GM18870 (cell line): ENCODE measurements around the gene LCE5A.
"Not testable (repeated sequence)": the region's sequence is repeated elsewhere in the genome, so short reads cannot be mapped to it uniquely, and the experiment has no call there.

ENCODE experiments used
- ATAC-seq: cut with Tn5 transposase; IDR thresholded peaks from one replicate; pipeline ENCODE4 v1.9.1; 2021; ENCODE audit warnings: moderate library complexity; ENCODE audit not compliant: unreplicated experiment

LCE5A gene, protein sequence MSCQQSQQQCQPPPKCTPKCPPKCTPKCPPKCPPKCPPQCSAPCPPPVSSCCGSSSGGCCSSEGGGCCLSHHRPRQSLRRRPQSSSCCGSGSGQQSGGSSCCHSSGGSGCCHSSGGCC

DNA sequence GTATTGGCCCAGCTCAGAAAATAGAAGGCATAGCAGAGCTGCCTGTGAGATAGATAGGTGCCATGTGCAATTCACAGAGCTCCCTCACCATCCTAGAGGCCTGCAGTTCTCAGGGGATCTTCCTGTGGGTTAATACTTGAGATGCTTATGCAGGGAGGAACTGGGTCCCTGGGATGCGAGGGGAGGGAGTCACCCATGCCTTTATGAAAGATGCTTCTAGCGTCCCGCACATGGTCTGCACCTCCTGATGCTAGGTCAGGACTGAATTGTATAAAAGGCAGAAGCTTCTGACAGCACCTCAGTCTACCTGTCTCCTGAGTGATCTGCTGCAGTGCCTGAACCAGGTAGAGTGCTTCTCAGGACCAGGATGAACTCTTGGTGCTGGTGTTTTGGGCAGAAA lies at the start of gene LCE5A:
TSS of gene LCE5A (plus strand) at position 301 of the 400 bp plus-strand sequence. CDS start 732 bp downstream, outside the sequence.
- no peak for ATAC-seq

DNA sequence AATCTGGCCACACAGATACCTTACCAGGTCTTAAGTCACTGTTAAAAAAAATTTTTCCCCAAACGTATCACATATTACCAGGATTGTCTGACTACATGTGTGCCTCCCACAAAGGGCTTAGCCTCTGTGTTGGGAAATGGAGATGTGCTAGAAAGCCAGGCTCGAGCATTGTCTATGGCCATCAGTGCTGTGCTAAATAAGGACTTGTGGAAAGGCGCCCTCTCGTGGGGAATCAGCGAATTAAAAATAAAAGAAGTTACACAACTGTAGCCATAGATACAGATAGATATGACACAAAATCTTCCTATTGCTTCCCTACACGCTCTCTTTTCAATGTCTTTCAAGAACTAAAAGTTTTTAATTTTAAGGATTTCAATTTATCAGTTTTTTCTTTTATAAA lies 49.1 kb upstream of the LCE5A start:
- no peak for ATAC-seq

DNA sequence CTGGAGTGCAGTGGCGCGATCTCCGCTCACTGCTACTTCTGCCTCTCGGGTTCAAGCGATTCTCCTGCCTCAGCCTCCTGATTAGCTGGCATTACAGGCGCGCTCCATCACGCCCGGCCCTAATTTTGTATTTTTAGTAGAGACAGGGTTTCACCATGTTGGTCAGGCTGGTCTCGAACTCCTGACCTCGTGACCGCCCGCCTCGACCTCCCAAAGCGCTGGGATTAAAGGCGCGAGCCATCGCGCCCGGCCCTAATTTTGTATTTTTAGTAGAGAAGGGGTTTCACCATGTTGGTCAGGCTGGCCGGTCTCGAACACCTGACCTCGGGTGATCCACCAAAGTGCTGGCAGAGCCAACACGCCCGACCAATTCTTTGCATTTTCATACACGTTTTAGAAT lies 48.0 kb upstream of the LCE5A start:
- no peak for ATAC-seq

DNA sequence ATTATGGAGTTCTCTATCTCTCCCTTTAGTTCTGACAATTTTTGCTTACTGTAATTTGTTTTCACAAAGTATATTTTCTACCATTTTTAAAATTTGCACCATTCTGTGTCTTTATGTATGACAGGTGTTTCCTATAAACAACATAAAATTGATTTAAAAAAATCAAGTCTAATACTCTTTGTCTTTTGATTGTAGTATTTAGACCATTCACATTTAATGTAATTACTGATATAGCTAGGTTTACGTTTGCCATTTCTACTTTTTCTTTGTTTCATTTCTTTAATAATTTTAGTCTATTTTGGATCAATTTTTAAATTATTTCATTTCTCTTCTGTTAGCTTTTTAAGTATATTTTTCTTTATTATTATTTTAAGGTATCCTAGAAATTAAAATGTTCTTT lies 44.4 kb upstream of the LCE5A start:
- ATAC-seq = no peak

DNA sequence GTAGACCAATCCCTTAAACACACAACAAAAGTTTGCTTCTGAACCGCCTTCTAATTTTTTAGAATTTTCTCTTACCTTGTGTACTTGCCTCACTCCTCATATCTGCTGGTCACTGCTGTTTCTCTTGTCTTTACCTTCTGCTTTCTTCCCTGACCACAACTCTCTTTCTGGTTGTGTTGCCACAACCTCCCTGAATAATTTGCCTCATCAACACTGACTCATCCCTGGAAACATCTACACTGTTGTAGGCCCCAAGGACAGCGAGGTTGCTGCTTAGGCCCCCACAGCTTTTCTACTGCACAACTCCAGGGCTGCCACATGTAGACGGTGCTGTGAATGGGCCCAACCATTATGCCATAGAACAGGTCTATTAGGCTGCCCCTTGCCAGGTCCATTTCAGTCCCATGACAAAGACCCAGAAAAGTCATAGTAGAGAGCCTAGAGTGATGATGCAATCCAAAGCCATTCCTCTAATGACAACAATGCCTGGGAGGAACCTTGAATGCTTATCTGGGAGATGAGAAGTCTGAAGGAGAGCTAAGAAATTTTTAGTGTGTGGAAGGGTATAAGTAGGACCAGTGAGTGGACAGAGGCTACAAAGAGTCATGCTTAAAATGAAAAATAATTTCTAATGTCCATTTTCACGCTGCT lies 36.6 kb upstream of the LCE5A start:
- ATAC-seq = no peak

GRCh38 chr1:152479792-152480595 lies 30.6 kb upstream of the LCE5A start:
- no peak for ATAC-seq

GRCh38 chr1:152481869-152482664 lies 28.5 kb upstream of the LCE5A start:
- no peak for ATAC-seq

GRCh38 chr1:152486400-152487006 lies 24.1 kb upstream of the LCE5A start:
- no peak for ATAC-seq

DNA sequence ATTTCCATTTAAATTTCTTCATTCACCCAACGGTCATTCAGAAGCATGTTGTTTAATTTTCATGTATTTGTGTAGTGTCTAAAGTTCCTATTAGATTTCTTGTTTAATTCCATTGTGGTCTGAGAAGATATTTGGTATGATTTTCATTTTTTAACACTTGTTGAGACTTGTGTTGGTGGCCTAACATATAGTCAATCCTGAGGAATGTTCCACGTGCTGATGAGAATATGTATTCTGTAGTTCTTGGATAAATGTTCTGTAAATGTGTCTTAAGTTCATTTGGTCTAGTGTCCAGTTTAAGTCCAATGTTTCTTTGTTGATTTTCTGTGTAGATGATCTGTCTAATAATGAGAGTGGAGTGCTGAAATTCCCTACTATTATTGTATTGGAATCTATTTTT lies 22.7 kb upstream of the LCE5A start:
- ATAC-seq = no peak

DNA sequence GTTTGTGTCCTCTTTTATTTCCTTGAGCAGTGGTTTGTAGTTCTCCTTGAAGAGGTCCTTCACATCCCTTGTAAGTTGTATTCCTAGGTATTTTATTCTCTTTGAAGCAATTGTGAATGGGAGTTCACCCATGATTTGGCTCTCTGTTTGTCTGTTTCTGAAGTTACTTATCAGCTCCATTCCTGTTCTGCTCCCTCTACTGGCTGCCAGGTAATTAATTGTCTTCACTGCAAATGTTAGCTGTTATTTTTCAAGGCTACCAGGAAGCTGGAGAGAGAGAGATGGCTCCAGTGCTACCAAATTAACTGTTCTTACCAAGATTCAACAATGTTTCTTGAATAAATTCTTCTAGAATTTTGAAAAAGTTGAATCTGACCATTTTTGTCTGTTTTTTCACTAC lies 19.1 kb upstream of the LCE5A start:
- ATAC-seq = not testable (repeated sequence)

GRCh38 chr1:152495066-152495675 lies 15.4 kb upstream of the LCE5A start:
- ATAC-seq = no peak

DNA sequence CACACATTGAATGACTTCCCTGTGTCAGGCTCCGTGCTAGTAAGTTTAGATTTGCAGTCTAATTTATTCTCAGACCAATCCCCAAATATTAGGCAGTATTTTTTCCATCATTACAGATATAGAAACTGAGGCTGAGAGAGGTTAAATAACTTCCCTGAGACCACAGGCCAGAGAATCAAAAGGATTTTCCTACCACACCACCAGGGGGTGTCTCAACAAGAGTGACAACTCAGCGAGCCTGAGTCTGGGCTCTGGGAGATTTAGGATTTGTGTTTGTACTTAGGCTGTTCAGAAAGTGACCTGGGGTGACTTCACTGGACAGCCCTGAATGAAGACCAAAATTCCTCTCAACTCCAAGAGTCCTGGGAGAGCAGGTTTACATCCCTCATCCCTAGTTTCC lies 13.3 kb upstream of the LCE5A start:
- no peak for ATAC-seq

DNA sequence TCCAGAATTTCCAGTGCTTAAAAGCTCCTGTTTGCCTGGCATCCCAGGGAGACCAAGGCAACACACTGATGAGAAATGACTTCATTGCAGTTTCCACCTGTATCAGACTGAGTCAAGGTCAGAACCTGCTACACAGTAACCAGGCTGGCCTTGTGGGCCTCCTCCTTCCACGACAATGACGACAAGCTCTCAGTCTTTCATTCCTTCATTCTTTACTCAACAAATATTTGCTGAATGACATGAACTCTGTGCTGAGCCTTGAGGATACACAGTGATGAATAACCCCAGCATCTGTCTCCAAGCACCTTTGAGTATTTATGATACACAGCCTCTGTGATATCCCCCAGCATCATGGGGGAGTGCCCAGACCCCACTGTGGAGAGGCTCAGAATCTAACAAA lies 8.9 kb upstream of the LCE5A start:
- no peak for ATAC-seq

DNA sequence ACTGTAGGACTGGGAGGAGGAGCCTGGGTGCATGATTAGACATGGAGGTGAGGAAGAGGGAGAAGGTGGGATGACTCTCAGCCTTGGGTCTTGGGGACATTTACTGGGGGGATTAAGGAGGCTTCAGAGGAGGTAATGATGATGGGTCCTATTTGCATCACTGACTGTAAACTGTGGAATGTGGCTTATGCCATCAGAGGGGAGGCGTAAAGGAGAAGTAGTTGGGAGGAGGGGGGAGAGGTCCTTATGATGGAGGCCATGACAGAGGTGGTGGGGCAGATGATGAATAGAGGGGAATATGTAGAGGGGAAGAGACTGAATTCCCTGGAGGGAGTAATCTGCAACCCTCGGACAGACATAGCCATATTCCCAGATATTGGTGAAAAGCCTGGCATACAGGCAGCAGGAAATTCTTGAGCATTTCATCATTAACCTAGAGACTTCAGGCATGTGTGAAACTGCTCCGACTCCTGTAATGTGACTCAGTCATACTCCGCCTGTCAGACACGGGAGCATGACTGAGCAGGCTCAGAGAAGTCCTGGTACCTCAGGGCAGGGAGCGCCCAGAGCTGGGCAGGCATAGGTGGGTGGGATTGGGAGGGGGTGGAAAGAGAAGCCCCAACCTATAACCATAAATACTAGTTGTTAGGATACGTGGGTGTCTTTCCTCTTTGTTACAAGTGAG lies 8.0 kb upstream of the LCE5A start:
- ATAC-seq = no peak

DNA sequence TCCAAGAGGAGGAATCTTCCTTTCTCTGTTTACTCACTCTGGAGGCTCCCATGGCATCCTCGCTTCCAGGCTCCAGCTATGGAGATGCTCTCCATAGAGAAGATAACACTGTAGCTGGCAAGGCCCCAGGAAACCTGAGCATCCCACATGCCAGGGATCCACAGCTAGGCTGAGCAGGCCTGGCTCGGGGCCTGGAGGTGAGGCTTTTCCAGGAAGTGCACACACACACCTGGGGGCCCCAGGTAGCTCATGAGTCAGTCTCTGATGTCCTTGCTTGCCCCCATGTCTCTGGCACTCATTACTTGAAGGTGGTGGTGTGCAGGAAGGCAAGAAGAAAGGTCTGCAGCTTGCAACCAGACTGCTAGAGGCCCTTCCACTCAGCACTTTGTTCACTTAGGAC lies 5.5 kb upstream of the LCE5A start:
- no peak for ATAC-seq

- no peak for ATAC-seq
Observed at GRCh38 chr1:152506899-152507498, 3.6 kb upstream of the LCE5A start.

- ATAC-seq = no peak
Observed at GRCh38 chr1:152511596-152511995, 993 bp downstream of the LCE5A start.

DNA sequence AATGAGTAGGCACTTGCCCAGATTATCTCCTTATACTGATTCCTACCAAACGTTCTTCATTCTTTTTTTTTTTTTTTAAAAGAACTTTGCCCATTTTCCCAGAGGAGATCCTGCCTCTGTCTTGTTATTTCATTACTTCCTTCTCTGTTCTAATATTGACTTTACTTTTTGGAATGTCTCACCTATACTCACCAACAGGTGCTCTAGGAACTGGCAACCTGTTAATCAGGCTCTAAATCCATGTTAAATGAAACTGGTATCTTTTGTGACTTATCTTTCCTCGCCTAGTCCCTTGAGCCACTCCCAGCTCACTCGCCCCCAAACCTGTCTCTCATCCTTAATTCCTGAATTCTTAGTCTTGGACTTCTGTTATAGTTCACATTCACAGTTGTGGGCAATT lies 2.5 kb downstream of the LCE5A start:
- ATAC-seq = no peak

GRCh38 chr1:152514715-152515433 lies 4.3 kb downstream of the LCE5A start:
- no peak for ATAC-seq
